ENCODE results near the gene HOXD9.

DNA sequence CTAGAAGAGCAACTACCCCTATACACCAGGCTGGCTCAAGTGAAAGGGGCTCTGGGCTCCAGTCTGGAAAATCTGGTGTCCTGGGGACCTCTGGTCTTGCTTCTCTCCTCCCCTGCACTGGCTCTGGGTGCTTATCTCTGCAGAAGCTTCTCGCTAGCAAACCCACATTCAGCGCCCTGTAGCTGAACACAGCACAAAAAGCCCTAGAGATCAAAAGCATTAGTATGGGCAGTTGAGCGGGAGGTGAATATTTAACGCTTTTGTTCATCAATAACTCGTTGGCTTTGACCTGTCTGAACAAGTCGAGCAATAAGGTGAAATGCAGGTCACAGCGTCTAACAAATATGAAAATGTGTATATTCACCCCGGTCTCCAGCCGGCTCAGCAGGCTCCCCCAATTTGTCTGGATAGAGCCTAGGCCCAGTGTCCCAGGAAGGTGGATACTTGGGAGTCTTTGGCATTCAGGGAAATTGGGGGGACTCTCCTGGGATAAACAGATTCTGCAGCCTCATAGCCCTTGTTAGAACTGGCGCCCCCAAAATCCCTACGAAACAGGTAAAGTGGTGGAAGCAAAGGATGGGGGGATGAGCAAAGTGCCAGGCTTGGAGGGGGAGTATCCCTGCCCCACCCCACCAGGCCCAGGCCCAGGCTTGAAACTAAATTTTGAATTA lies 26.4 kb downstream of the HOXD9 start:
- TF ChIP-seq EZH2 (IDR thresholded peaks at IDR 0.05; ENCODE audit: borderline replicate concordance, insufficient read depth, low read length, poor library complexity, severe bottlenecking) (no peak), POLR2AphosphoS5 (IDR thresholded peaks at IDR 0.05) (no peak), TAF1 (IDR thresholded peaks at IDR 0.05; ENCODE audit: low read depth) (no peak), RAD21 (conservative IDR thresholded peaks at IDR 0.05) (no peak)
- TF ChIP-seq, protein P1, sequence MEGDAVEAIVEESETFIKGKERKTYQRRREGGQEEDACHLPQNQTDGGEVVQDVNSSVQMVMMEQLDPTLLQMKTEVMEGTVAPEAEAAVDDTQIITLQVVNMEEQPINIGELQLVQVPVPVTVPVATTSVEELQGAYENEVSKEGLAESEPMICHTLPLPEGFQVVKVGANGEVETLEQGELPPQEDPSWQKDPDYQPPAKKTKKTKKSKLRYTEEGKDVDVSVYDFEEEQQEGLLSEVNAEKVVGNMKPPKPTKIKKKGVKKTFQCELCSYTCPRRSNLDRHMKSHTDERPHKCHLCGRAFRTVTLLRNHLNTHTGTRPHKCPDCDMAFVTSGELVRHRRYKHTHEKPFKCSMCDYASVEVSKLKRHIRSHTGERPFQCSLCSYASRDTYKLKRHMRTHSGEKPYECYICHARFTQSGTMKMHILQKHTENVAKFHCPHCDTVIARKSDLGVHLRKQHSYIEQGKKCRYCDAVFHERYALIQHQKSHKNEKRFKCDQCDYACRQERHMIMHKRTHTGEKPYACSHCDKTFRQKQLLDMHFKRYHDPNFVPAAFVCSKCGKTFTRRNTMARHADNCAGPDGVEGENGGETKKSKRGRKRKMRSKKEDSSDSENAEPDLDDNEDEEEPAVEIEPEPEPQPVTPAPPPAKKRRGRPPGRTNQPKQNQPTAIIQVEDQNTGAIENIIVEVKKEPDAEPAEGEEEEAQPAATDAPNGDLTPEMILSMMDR (IDR thresholded peaks at IDR 0.05; ENCODE audit: poor library complexity, severe bottlenecking): no peak
- TF ChIP-seq, protein P2, sequence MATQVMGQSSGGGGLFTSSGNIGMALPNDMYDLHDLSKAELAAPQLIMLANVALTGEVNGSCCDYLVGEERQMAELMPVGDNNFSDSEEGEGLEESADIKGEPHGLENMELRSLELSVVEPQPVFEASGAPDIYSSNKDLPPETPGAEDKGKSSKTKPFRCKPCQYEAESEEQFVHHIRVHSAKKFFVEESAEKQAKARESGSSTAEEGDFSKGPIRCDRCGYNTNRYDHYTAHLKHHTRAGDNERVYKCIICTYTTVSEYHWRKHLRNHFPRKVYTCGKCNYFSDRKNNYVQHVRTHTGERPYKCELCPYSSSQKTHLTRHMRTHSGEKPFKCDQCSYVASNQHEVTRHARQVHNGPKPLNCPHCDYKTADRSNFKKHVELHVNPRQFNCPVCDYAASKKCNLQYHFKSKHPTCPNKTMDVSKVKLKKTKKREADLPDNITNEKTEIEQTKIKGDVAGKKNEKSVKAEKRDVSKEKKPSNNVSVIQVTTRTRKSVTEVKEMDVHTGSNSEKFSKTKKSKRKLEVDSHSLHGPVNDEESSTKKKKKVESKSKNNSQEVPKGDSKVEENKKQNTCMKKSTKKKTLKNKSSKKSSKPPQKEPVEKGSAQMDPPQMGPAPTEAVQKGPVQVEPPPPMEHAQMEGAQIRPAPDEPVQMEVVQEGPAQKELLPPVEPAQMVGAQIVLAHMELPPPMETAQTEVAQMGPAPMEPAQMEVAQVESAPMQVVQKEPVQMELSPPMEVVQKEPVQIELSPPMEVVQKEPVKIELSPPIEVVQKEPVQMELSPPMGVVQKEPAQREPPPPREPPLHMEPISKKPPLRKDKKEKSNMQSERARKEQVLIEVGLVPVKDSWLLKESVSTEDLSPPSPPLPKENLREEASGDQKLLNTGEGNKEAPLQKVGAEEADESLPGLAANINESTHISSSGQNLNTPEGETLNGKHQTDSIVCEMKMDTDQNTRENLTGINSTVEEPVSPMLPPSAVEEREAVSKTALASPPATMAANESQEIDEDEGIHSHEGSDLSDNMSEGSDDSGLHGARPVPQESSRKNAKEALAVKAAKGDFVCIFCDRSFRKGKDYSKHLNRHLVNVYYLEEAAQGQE (IDR thresholded peaks at IDR 0.05; ENCODE audit: borderline replicate concordance): no peak

Measured in neural cell (in vitro differentiated cells).